GM18526 (cell line): ENCODE results near the gene RFFL.

Source experiments
- POLR2A ChIP-seq: IDR thresholded peaks from 3 replicates; pipeline ENCODE4 v1.6.1; 2011; ENCODE audit not compliant: insufficient read length; ENCODE audit errors: extremely low read depth

Gene RFFL, protein sequence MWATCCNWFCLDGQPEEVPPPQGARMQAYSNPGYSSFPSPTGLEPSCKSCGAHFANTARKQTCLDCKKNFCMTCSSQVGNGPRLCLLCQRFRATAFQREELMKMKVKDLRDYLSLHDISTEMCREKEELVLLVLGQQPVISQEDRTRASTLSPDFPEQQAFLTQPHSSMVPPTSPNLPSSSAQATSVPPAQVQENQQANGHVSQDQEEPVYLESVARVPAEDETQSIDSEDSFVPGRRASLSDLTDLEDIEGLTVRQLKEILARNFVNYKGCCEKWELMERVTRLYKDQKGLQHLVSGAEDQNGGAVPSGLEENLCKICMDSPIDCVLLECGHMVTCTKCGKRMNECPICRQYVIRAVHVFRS

GRCh38 chr17:35063514-35064223 lies at the start of gene RFFL:
TSS of gene RFFL (minus strand) at chr17:35063707. CDS start at chr17:35026553, 37,154 bp downstream.
- peak; percentile 21 for TF ChIP-seq POLR2A

GRCh38 chr17:35104844-35105450 lies 41.4 kb upstream of the RFFL start:
- TF ChIP-seq POLR2A, result no peak

- TF ChIP-seq POLR2A, result no peak
Observed at GRCh38 chr17:35103271-35103670, 39.8 kb upstream of the RFFL start.

- no peak for TF ChIP-seq POLR2A
Observed at GRCh38 chr17:35101725-35102124, 38.2 kb upstream of the RFFL start.

DNA sequence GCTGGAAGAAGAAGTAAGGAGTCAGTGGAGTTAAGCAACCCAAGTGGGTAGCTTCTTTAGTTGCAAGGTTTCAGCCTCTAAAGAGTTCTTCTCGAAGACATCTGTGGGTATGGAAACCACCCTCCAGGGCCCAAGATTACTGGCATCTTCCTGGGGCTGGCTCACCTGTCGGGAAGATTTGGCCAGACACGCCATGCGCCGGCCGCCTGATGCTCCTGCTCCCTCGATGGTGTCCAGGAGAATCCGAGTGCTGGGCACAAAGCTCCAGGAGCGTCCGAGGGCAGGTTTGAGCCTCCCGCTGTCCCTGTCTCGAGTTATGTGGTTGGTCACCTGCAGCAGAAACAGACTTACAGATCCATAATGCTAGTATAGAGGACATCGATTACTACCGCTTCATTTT lies 37.5 kb upstream of the RFFL start:
- no peak for TF ChIP-seq POLR2A

GRCh38 chr17:35099908-35100307 lies 36.4 kb upstream of the RFFL start:
- no peak for TF ChIP-seq POLR2A

- TF ChIP-seq POLR2A, result no peak
Observed at GRCh38 chr17:35097776-35098175, 34.3 kb upstream of the RFFL start.

DNA sequence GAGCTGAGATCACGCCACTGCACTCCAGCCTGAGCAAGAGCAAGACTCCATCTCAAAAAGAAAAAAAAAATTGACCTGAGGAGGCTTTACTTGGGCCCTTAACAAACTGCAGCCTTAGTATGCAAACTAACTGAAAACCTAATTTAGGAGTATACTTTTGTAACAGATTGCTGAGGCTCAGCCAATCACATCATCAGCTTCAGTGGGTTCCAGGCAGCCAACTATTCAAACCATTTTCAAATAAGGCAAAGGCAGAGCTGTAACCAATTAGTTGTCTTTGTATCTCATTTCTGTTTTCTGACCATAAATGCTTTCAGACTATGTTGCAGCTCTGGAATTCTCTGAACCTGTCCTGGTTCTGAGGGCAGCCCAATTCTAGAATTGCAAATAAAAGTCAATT lies 32.2 kb upstream of the RFFL start:
- TF ChIP-seq POLR2A, result no peak

GRCh38 chr17:35094902-35095301 lies 31.4 kb upstream of the RFFL start:
- no peak for TF ChIP-seq POLR2A

- no peak for TF ChIP-seq POLR2A
Observed at GRCh38 chr17:35089586-35090296, 26.2 kb upstream of the RFFL start.

DNA sequence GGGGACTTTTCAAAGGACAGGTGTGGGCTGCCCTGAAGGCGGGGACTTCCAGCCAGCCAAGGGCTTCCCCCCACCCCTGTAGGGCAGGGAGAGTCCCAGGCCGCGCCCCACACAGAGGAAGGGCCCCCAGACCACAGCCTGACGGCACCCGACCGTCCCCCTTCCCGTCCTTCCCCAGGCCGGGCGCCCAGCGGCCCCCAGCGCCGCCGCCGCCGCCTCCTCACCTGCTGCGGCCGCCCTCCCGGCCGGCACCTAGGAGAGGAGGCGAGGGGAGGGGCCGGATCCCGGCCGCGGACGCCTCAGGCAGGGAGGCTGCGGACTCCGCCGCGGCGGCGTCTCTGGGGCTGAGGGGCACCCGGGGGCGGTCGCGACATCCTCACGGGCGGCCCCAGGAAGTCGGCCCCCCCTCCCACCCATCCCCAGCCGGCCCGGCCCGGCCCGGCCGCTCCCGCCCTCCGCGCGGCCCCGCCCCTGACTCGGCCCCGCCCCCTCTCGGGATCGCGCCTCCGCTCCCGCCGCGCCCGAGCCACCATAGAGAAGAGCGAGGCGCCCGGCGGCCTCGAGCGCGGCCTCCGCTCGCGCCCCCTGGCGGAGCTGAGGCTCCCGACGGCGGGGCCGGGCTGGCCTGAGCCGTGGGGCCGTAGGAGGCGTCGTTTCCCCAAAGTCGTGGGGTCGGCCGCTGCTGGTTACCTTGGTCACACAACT lies 25.5 kb upstream of the RFFL start:
- TF ChIP-seq POLR2A, result peak; percentile 39

DNA sequence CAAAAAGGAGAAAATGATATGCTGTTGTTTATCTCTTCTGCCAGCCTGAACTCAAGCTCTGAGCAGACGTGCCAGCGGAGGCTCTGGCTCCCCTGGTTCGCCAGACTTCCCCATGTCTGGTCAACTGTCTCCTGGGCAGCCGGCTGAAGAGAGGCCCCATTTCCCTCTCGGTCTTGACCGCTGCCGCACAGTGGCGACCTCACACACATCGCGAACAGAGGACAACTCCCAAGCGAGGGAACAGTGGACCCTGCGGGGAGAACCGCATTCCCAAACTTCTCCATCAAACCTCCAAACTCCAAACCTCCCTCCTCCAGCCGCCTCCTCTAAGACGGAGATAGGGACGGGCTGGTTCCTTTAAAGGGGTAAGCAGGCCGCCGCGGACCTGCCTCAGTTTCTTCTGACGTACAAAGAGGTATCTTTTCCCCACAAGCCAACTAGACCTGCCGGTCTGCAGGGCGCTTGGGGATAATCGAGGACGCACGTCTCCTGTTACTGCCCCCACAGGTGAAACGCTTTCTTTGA lies 24.9 kb upstream of the RFFL start:
- TF ChIP-seq POLR2A, result no peak

DNA sequence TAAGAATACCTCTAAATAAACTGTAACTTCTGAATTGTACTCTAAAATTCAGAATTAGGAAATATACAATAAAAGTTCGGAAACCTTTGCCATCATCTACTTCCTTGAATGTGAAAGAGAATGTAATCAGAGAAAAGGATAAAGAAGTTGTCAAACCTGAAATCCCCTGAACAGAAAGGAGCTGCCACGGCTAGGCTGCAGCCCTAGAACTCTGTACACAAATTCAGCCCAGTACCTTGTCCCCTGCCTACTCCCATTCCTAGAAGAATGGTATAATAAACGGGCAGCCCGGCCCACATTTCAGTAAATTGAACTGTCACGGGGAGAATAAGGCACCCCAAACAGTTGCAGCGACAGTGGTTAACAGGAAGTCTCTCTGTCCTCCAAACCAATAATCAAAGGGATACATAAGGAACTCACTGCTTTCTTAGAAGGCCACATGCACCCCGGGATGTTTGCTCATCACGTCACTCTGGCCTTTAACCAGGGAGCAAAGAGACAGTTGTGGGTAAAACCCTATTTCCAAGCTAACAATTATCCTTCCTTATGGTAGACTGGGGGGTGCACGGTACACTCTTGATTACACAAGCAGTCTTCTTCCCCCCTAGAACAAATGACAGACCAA lies 24.3 kb upstream of the RFFL start:
- TF ChIP-seq POLR2A, result no peak

DNA sequence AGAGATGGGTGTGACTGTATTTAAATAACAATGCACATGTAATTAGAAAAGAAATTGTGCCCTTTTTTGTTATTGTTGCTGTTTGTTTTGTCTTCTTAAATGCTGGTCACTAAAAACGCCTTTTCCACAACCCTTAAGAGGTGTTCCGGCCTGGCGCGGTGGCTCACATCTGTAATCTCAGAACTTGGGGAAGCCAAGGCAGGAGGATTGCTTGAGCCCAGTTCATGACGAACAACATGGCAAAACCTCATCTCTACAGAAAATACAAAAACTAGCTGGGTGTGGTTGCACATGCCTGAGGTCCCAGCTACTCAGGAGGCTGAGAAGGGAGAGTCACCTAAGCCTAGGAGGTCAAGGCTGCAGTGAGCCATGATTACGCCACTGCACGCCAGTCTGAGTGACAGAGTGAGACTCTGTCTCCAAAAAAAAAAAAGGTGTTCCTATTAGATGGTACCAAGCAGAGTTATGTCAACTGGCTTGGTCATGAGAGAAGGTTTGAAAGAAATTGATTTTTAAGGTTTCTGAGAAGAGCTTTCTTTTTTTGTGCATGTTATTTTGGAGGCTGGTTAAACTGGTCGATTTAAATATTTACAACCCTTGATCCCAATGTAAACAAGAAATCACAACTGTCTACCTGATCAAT lies 23.5 kb upstream of the RFFL start:
- no peak for TF ChIP-seq POLR2A
